CD4-positive, CD25-positive, alpha-beta regulatory T cell (primary cell): ENCODE measurements around the gene CUX1. TPM values are rescaled to one million over a fixed set of nuclear protein-coding genes. Genes with fewer than 3 reads are reported as not detected.
A peak's percentile ranks its signal among the peaks of the same experiment; 100 is the strongest.

Source experiments
- ATAC-seq, 2 donors: fragments of 150-1000 bp; cut with Tn5 transposase; one replicate each; pipeline ENCODE4 v1.10.0; 2021; ENCODE audit warnings: low read depth in 2 of 2, moderate number of reproducible peaks in 2 of 2, moderate library complexity in 1 of 2
- DNase-seq, 3 donors: peaks; one replicate each; pipeline versions ENCODE4 v3.0.0 to v3.0.0-alpha.2; 2012 to 2022; ENCODE audit warnings: mixed read lengths in 1 of 3
- H3K27ac ChIP-seq: one replicate; pipeline ENCODE4 v1.7.0; 2013; ENCODE audit warnings: mild to moderate bottlenecking, low read length; ENCODE audit not compliant: insufficient read depth, poor library complexity, severe bottlenecking
- H3K27me3 ChIP-seq: one replicate; pipeline ENCODE4 v1.7.0; 2013; ENCODE audit warnings: low read length; ENCODE audit not compliant: control insufficient read depth, insufficient read depth
- H3K36me3 ChIP-seq: one replicate; pipeline ENCODE4 v1.7.0; 2013; ENCODE audit warnings: mild to moderate bottlenecking, low read length, moderate library complexity; ENCODE audit not compliant: control insufficient read depth, insufficient read depth
- H3K4me1 ChIP-seq: 2 replicates; pipeline ENCODE4 v1.7.0; 2013; ENCODE audit warnings: mild to moderate bottlenecking, low read length; ENCODE audit not compliant: insufficient read depth, control insufficient read depth, poor library complexity, severe bottlenecking
- H3K4me3 ChIP-seq: one replicate; pipeline ENCODE4 v1.7.0; 2013; ENCODE audit warnings: low read depth, mild to moderate bottlenecking, low read length, moderate library complexity
- H3K9me3 ChIP-seq, 2 experiments: 1 replicate in 1 of 2; 2 replicates in 1 of 2; pipeline ENCODE4 v1.7.0; 2013; ENCODE audit warnings: low read length in 2 of 2, mild to moderate bottlenecking in 1 of 2, moderate library complexity in 1 of 2; ENCODE audit not compliant: control insufficient read depth in 2 of 2
- H3K27ac Mint-ChIP-seq, 3 donors: one replicate each; pipeline ENCODE4 v1.8.0; 2020 to 2022; ENCODE audit warnings: mild to moderate bottlenecking in 3 of 3, mixed read lengths in 3 of 3, moderate library complexity in 2 of 3
- H3K27me3 Mint-ChIP-seq: one replicate; pipeline ENCODE4 v1.8.0; 2022; ENCODE audit warnings: mild to moderate bottlenecking, mixed read lengths
- H3K36me3 Mint-ChIP-seq: one replicate; pipeline ENCODE4 v1.8.0; 2020; ENCODE audit warnings: mixed read lengths
- H3K4me1 Mint-ChIP-seq, 4 donors: one replicate each; pipeline ENCODE4 v1.8.0; 2020 to 2022; ENCODE audit warnings: mixed read lengths in 4 of 4, mild to moderate bottlenecking in 1 of 4
- H3K4me3 Mint-ChIP-seq, 4 donors: one replicate each; pipeline ENCODE4 v1.8.0; 2020 to 2022; ENCODE audit warnings: mild to moderate bottlenecking in 4 of 4, mixed read lengths in 4 of 4, moderate library complexity in 3 of 4
- H3K9me3 Mint-ChIP-seq, 7 donors: one replicate each; pipeline ENCODE4 v1.8.0; 2020 to 2022; ENCODE audit warnings: mixed read lengths in 7 of 7, mild to moderate bottlenecking in 3 of 7, moderate library complexity in 2 of 7
- polyA plus RNA-seq, 4 donors: library from polyadenylated mRNA; unstranded; fragments of 300-500 nt; fragmentation: Illumina TruSeq; gene quantifications; one replicate each; pipeline ENCODE4 v1.2.3, GENCODE V29; 2021
- total RNA-seq: library from RNA; stranded (reverse); gene quantifications from one replicate; pipeline ENCODE4 v1.2.3, GENCODE V29; 2022

Gene CUX1
- total and polyA plus RNA-seq, 5 donors from 2014 or later: 6.0 to 45.1 (median 7.8) TPM

GRCh38 chr7:102122026-102122425 is 304.6 kb downstream of the CUX1 start:
- Mint-ChIP-seq H3K27me3 (no peaks in the 10 kb centered on the region), H3K36me3 (peaks cover 26% of the 10 kb centered on the region), H3K27ac (peak overlapping the region in 2 of 3 donors; percentile 65 to 67), H3K9me3 (peaks cover 0 to 1% (median 0%) of the 10 kb centered on the region in 7 donors), H3K4me1 (peaks cover 6 to 19% (median 11%) of the 10 kb centered on the region in 4 donors), H3K4me3 (no peak overlapping the region)
- Histone ChIP-seq H3K36me3 (no peaks in the 10 kb centered on the region), H3K27ac (no peak overlapping the region), H3K4me1 (no peaks in the 10 kb centered on the region), H3K9me3 (no peaks in the 10 kb centered on the region), H3K27me3 (no peaks in the 10 kb centered on the region), H3K4me3 (peak overlapping the region; percentile 18)
- peak in 1 of 3 donors; percentile 42 for DNase-seq
- no peak for ATAC-seq

GRCh38 chr7:102125127-102125596 is 307.7 kb downstream of the CUX1 start:
- no peak overlapping the region for H3K4me3 ChIP-seq
- no peaks in the 10 kb centered on the region for H3K27me3 Mint-ChIP-seq
- DNase-seq (no peak), ATAC-seq (no peak)
- no peaks in the 10 kb centered on the region for H3K9me3 Mint-ChIP-seq
- H3K4me1 Mint-ChIP-seq: peaks cover 6 to 19% (median 11%) of the 10 kb centered on the region in 4 donors
- no peaks in the 10 kb centered on the region for H3K27me3 ChIP-seq
- no peak overlapping the region for H3K27ac Mint-ChIP-seq
- no peaks in the 10 kb centered on the region for H3K9me3 ChIP-seq
- H3K27ac ChIP-seq: no peak overlapping the region
- peaks cover 13% of the 10 kb centered on the region for H3K36me3 Mint-ChIP-seq
- H3K4me1 ChIP-seq: no peaks in the 10 kb centered on the region
- H3K36me3 ChIP-seq: no peaks in the 10 kb centered on the region
- no peak overlapping the region for H3K4me3 Mint-ChIP-seq

DNA sequence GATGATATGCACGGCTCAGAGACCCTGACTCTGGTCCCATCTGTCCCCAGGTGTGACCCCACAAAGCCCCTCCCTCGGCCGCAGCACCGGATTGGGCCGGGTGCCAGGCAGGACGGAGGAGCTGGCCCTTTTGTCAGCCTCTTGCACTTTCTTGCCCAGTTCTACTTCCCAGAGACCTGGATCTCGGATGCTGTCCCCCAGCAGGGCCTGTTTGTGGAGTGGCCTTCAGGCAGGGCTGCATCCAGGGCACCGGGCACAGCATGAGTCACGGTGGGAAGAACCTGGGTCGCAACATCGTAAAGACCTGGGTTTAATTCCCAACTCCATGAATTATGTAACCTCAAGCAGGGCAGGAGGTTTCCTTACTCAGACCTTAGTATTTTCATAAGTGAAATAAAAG is 310.9 kb downstream of the CUX1 start:
- no peak for DNase-seq

GRCh38 chr7:102129636-102130370 is 312.4 kb downstream of the CUX1 start:
- no peak overlapping the region for H3K27ac ChIP-seq
- no peaks in the 10 kb centered on the region for H3K9me3 Mint-ChIP-seq
- no peak overlapping the region for H3K27ac Mint-ChIP-seq
- peaks cover 0 to 3% (median 0%) of the 10 kb centered on the region in 4 donors for H3K4me1 Mint-ChIP-seq
- peaks cover 9% of the 10 kb centered on the region for H3K36me3 Mint-ChIP-seq
- no peaks in the 10 kb centered on the region for H3K4me1 ChIP-seq
- no peaks in the 10 kb centered on the region for H3K27me3 ChIP-seq
- H3K36me3 ChIP-seq: no peaks in the 10 kb centered on the region
- no peaks in the 10 kb centered on the region for H3K9me3 ChIP-seq
- H3K4me3 ChIP-seq: no peak overlapping the region
- no peak for DNase-seq
- ATAC-seq: no peak
- no peak overlapping the region for H3K4me3 Mint-ChIP-seq
- H3K27me3 Mint-ChIP-seq: no peaks in the 10 kb centered on the region

More for the DNA sequence above, 310.9 kb downstream of the CUX1 start:
- no peak for ATAC-seq
- Histone ChIP-seq H3K27ac (no peak overlapping the region), H3K36me3 (no peaks in the 10 kb centered on the region), H3K4me3 (no peak overlapping the region), H3K27me3 (no peaks in the 10 kb centered on the region), H3K9me3 (no peaks in the 10 kb centered on the region), H3K4me1 (no peaks in the 10 kb centered on the region)
- no peaks in the 10 kb centered on the region for H3K9me3 Mint-ChIP-seq
- peaks cover 12% of the 10 kb centered on the region for H3K36me3 Mint-ChIP-seq
- H3K4me1 Mint-ChIP-seq: peaks cover 0 to 8% (median 2%) of the 10 kb centered on the region in 4 donors
- no peak overlapping the region for H3K27ac Mint-ChIP-seq
- H3K27me3 Mint-ChIP-seq: no peaks in the 10 kb centered on the region
- no peak overlapping the region for H3K4me3 Mint-ChIP-seq

DNA sequence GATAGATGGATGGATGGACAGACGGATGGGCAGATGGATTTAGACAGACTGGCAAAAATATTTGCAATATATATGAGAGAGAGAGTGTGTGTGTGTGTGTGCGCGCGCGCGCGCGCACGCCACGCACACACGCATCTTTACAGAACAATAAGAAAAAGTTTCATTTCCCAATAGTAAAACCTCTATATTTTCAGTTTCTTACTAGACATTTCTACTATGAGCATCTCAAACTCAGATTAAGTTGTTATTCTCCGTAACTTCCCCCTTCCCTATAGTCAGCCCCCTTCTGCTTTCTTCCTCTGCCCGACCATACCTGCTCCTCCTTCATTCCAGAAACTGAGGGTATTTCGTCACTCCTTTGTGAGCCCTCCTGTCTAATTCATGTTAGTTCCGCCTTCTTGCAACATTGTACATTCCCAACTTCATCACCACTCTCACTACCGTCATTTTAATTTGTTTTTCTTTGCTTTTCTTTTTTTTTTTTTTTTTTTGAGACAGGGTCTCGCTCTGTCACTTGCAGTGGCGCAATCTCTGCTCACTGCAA is 314.9 kb downstream of the CUX1 start:
- ATAC-seq: peak in 1 of 2 donors; percentile 31
- Mint-ChIP-seq H3K9me3 (no peaks in the 10 kb centered on the region), H3K4me1 (peaks cover 0 to 3% (median 0%) of the 10 kb centered on the region in 4 donors), H3K27ac (no peak overlapping the region), H3K4me3 (no peak overlapping the region), H3K27me3 (no peaks in the 10 kb centered on the region), H3K36me3 (peaks cover 16% of the 10 kb centered on the region)
- H3K27ac ChIP-seq: no peak overlapping the region
- H3K36me3 ChIP-seq: no peaks in the 10 kb centered on the region
- H3K4me3 ChIP-seq: no peak overlapping the region
- DNase-seq: no peak
- H3K9me3 ChIP-seq: no peaks in the 10 kb centered on the region
- no peaks in the 10 kb centered on the region for H3K27me3 ChIP-seq
- no peaks in the 10 kb centered on the region for H3K4me1 ChIP-seq

DNA sequence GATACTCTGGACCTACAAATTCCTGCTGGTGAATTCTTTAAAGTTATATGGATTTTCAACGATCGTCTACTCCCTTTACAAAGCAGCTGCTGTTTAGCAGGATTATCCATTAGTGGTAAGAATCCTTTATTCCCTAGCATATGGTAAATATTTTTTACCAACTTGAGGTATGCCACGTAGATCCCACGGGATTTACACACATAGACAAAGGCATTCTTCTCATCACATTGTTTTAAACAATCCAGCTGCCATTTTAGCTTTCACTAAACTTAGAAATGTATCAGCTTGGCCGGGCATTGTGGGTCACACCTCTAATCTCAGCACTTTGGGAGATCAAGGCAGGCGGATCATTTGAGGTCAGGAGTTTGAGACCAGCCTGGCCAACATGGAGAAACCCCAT is 321.2 kb downstream of the CUX1 start:
- Mint-ChIP-seq H3K4me1 (peaks cover 7 to 14% (median 9%) of the 10 kb centered on the region in 4 donors), H3K36me3 (peaks cover 12% of the 10 kb centered on the region), H3K9me3 (no peaks in the 10 kb centered on the region), H3K27ac (no peak overlapping the region), H3K27me3 (no peaks in the 10 kb centered on the region), H3K4me3 (no peak overlapping the region)
- peaks cover 6% of the 10 kb centered on the region for H3K4me1 ChIP-seq
- no peaks in the 10 kb centered on the region for H3K27me3 ChIP-seq
- no peaks in the 10 kb centered on the region for H3K9me3 ChIP-seq
- ATAC-seq (no peak), DNase-seq (no peak)
- no peaks in the 10 kb centered on the region for H3K36me3 ChIP-seq
- no peak overlapping the region for H3K4me3 ChIP-seq
- no peak overlapping the region for H3K27ac ChIP-seq

DNA sequence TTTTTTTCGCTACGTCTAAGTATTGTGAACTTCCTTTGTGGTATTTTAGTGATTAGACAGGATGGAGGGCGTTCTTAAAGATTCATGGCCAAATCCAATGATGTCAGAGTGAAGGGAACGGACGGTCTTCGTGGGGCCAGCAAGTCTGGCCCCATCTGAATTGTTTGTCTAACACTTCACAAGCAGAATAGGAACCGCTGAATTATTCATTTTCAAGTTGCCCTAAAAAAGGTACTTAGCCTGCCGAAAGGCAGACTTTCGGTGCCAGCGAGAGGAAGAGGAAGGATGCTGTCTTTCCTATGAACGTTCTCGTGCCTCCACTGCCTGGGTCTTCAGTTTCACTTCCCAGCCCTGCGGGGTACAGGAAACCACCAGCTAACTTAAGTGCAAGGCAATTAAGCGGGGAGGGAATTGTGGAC is 323.5 kb downstream of the CUX1 start:
- DNase-seq (peak in 1 of 3 donors; percentile 37), ATAC-seq (no peak)
- H3K27ac Mint-ChIP-seq: peak overlapping the region; percentile 66 to 84 (median 75)
- H3K27me3 Mint-ChIP-seq: no peaks in the 10 kb centered on the region
- peaks cover 7 to 14% (median 9%) of the 10 kb centered on the region in 4 donors for H3K4me1 Mint-ChIP-seq
- peaks cover 12% of the 10 kb centered on the region for H3K36me3 Mint-ChIP-seq
- Histone ChIP-seq H3K27me3 (no peaks in the 10 kb centered on the region), H3K4me1 (peaks cover 6% of the 10 kb centered on the region), H3K9me3 (no peaks in the 10 kb centered on the region), H3K27ac (no peak overlapping the region), H3K36me3 (no peaks in the 10 kb centered on the region), H3K4me3 (peak overlapping the region; percentile 62)
- peak overlapping the region; percentile 51 to 72 (median 58) for H3K4me3 Mint-ChIP-seq
- no peaks in the 10 kb centered on the region for H3K9me3 Mint-ChIP-seq
